K562 (cell line): ENCODE results near the gene RFT1. TPM values are rescaled to one million over a fixed set of nuclear protein-coding genes. Genes with fewer than 3 reads are reported as not detected.

Experiments used
- CBX8 ChIP-seq: fragments of 200-600 bp; sonication (generic); IDR thresholded peaks from 2 replicates; pipeline ENCODE4 v1.6.1; 2012; ENCODE audit warnings: borderline replicate concordance, mixed run types, low read depth, mild to moderate bottlenecking, moderate library complexity, mixed read lengths, low read length, control low read depth, inconsistent platforms; ENCODE audit not compliant: poor library complexity, severe bottlenecking; ENCODE audit errors: extremely low read depth
- FOXK1 ChIP-seq: sonication (generic); formaldehyde crosslinking; IDR thresholded peaks from 2 replicates; pipeline ENCODE4 v1.8.0; 2022; ENCODE audit warnings: missing genetic modification reagents, mild to moderate bottlenecking, borderline replicate concordance
- HEY1 ChIP-seq: fragments of 250-450 bp; sonication (Bioruptor Pico); IDR thresholded peaks from 2 replicates; pipeline ENCODE4 v1.5.0; 2020; ENCODE audit warnings: mild to moderate bottlenecking, moderate library complexity, borderline replicate concordance
- HMG20B ChIP-seq: fragments of 250-450 bp; sonication (Bioruptor Pico); IDR thresholded peaks from 2 replicates; pipeline ENCODE4 v1.5.0; 2021; ENCODE audit warnings: mild to moderate bottlenecking
- POU5F1 ChIP-seq: fragments of 150-350 bp; IDR thresholded peaks from 2 replicates; pipeline ENCODE4 v1.6.1; 2014; ENCODE audit warnings: borderline replicate concordance, low read length, low read depth, mild to moderate bottlenecking; ENCODE audit not compliant: partially characterized antibody
- STAG1 ChIP-seq: sonication (generic); formaldehyde crosslinking; IDR thresholded peaks from 2 replicates; pipeline ENCODE4 v1.5.0; 2020; ENCODE audit warnings: missing genetic modification reagents, borderline replicate concordance
- TAF1 ChIP-seq: IDR thresholded peaks from 2 replicates; pipeline ENCODE4 v1.6.1; 2011; ENCODE audit warnings: mild to moderate bottlenecking, low read length, moderate library complexity; ENCODE audit not compliant: insufficient read depth, control insufficient read depth, severe bottlenecking; ENCODE audit errors: extremely low read depth
- polyA plus RNA-seq, 8 experiments: library from polyadenylated mRNA; depleted of rRNA in 4 of 8; stranded (reverse) in 5 of 8; unstranded in 3 of 8; fragments of >200 nt; fragmentation: Nextera tagmentation in 2 of 8; fragmentation: Illumina TruSeq in 1 of 8; extraction: Ambion mirVana in 2 of 8; extraction: Trizol in 1 of 8; gene quantifications; 2 replicates each; pipeline versions ENCODE4 v1.2.1 to v1.2.3, GENCODE V29; 2011 to 2014; ENCODE audit warnings: inconsistent platforms in 1 of 8, missing spikeins in 1 of 8
- total RNA-seq, 7 experiments: library from RNA; depleted of rRNA in 6 of 7; stranded (reverse); fragments of >200 nt in 6 of 7; fragmentation: Illumina TruSeq in 2 of 7; extraction: Trizol in 2 of 7; gene quantifications; 2 replicates each; pipeline versions ENCODE4 v1.2.1 to v1.2.3, GENCODE V29; 2011 to 2021; ENCODE audit warnings: low replicate concordance in 1 of 7
- TF ChIP-seq, protein P1 (sequence below), 2 experiments: fragments of 450-650 bp; IDR thresholded peaks; 2 replicates each; pipeline ENCODE4 v1.6.1; 2018; ENCODE audit warnings: mild to moderate bottlenecking in 2 of 2, low read depth in 1 of 2; ENCODE audit not compliant: partially characterized antibody in 2 of 2
- TF ChIP-seq, protein P2 (sequence below): fragments of 150-350 bp; conservative IDR thresholded peaks from 2 replicates; pipeline ENCODE4 v1.6.1; 2014; ENCODE audit warnings: low read length
- TF ChIP-seq, protein P3 (sequence below): fragments of 450-650 bp; IDR thresholded peaks from 2 replicates; pipeline ENCODE4 v1.6.1; 2017; ENCODE audit warnings: antibody characterized with exemption, mild to moderate bottlenecking

Gene RFT1
- total and polyA plus RNA-seq, 9 of the 15 experiments (the other 6 are each of a cell fraction or from before 2014, with no cell fraction given) = 4.4 to 23.8 (median 8.9) TPM

DNA sequence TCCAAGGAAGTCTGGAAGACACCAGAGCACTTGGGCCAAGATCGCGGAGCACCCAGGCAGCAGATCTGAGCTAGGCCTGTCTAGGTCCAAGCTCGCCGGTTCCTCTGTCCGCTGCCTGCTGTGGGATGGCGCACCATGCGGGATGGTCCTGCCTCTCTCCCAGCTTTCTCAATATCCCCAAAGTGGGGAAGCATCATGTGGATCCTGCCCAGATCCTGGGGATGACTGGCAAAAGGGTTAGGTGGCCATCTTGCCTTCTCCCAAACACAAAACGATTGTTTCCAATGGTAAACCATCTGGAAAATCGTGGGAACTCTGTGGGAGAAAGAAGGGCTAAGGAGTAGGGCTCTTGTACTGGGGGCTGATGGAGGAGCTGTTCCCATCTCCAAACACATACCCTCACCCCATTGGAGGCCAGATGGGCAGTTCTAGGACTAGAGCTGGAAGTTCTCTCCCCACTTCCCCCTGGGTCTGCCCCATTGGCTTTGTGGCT, 39.6 kb upstream of the RFT1 start (continued):
- TF ChIP-seq, protein P1, sequence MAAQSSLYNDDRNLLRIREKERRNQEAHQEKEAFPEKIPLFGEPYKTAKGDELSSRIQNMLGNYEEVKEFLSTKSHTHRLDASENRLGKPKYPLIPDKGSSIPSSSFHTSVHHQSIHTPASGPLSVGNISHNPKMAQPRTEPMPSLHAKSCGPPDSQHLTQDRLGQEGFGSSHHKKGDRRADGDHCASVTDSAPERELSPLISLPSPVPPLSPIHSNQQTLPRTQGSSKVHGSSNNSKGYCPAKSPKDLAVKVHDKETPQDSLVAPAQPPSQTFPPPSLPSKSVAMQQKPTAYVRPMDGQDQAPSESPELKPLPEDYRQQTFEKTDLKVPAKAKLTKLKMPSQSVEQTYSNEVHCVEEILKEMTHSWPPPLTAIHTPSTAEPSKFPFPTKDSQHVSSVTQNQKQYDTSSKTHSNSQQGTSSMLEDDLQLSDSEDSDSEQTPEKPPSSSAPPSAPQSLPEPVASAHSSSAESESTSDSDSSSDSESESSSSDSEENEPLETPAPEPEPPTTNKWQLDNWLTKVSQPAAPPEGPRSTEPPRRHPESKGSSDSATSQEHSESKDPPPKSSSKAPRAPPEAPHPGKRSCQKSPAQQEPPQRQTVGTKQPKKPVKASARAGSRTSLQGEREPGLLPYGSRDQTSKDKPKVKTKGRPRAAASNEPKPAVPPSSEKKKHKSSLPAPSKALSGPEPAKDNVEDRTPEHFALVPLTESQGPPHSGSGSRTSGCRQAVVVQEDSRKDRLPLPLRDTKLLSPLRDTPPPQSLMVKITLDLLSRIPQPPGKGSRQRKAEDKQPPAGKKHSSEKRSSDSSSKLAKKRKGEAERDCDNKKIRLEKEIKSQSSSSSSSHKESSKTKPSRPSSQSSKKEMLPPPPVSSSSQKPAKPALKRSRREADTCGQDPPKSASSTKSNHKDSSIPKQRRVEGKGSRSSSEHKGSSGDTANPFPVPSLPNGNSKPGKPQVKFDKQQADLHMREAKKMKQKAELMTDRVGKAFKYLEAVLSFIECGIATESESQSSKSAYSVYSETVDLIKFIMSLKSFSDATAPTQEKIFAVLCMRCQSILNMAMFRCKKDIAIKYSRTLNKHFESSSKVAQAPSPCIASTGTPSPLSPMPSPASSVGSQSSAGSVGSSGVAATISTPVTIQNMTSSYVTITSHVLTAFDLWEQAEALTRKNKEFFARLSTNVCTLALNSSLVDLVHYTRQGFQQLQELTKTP (IDR thresholded peaks at IDR 0.05; ENCODE audit: low read depth in 1 of 2, partially characterized antibody in 2 of 2) = no peak
- no peak for TF ChIP-seq TAF1
- TF ChIP-seq HMG20B (CRISPR knock-in tag) = no peak
- no peak for TF ChIP-seq CBX8
- TF ChIP-seq STAG1 (CRISPR knock-in tag) = no peak
- TF ChIP-seq, protein P2, sequence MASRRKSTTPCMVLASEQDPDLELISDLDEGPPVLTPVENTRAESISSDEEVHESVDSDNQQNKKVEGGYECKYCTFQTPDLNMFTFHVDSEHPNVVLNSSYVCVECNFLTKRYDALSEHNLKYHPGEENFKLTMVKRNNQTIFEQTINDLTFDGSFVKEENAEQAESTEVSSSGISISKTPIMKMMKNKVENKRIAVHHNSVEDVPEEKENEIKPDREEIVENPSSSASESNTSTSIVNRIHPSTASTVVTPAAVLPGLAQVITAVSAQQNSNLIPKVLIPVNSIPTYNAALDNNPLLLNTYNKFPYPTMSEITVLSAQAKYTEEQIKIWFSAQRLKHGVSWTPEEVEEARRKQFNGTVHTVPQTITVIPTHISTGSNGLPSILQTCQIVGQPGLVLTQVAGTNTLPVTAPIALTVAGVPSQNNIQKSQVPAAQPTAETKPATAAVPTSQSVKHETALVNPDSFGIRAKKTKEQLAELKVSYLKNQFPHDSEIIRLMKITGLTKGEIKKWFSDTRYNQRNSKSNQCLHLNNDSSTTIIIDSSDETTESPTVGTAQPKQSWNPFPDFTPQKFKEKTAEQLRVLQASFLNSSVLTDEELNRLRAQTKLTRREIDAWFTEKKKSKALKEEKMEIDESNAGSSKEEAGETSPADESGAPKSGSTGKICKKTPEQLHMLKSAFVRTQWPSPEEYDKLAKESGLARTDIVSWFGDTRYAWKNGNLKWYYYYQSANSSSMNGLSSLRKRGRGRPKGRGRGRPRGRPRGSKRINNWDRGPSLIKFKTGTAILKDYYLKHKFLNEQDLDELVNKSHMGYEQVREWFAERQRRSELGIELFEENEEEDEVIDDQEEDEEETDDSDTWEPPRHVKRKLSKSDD = no peak
- TF ChIP-seq, protein P3, sequence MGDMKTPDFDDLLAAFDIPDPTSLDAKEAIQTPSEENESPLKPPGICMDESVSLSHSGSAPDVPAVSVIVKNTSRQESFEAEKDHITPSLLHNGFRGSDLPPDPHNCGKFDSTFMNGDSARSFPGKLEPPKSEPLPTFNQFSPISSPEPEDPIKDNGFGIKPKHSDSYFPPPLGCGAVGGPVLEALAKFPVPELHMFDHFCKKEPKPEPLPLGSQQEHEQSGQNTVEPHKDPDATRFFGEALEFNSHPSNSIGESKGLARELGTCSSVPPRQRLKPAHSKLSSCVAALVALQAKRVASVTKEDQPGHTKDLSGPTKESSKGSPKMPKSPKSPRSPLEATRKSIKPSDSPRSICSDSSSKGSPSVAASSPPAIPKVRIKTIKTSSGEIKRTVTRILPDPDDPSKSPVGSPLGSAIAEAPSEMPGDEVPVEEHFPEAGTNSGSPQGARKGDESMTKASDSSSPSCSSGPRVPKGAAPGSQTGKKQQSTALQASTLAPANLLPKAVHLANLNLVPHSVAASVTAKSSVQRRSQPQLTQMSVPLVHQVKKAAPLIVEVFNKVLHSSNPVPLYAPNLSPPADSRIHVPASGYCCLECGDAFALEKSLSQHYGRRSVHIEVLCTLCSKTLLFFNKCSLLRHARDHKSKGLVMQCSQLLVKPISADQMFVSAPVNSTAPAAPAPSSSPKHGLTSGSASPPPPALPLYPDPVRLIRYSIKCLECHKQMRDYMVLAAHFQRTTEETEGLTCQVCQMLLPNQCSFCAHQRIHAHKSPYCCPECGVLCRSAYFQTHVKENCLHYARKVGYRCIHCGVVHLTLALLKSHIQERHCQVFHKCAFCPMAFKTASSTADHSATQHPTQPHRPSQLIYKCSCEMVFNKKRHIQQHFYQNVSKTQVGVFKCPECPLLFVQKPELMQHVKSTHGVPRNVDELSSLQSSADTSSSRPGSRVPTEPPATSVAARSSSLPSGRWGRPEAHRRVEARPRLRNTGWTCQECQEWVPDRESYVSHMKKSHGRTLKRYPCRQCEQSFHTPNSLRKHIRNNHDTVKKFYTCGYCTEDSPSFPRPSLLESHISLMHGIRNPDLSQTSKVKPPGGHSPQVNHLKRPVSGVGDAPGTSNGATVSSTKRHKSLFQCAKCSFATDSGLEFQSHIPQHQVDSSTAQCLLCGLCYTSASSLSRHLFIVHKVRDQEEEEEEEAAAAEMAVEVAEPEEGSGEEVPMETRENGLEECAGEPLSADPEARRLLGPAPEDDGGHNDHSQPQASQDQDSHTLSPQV = no peak
- no peak for TF ChIP-seq POU5F1
- no peak for TF ChIP-seq HEY1 (CRISPR knock-in tag)
- no peak for TF ChIP-seq FOXK1 (CRISPR knock-in tag)
